Measurements from ENCODE around the gene PSTPIP1. TPM values are rescaled to one million over a fixed set of nuclear protein-coding genes. Genes with fewer than 3 reads are reported as not detected.

Gene PSTPIP1
- total RNA-seq, 6 experiments from 2014 or later = 1.2 to 4.9 (median 2.2) TPM

- Histone ChIP-seq H3K4me3 (no peak overlapping the region), H3K36me3 (no peaks in the 10 kb centered on the region), H3K9me3 (no peaks in the 10 kb centered on the region), H3K27ac (no peak overlapping the region), H3K27me3 (no peaks in the 10 kb centered on the region), H3K4me1 (no peaks in the 10 kb centered on the region)
- ATAC-seq = peak; percentile 36 to 55 (median 46)
- intact Hi-C loops (cut with DNase I) = no loop called here
- peak in 1 of 3 donors; percentile 64 for DNase-seq
- no peak for TF ChIP-seq POLR2A (IDR thresholded peaks at IDR 0.05)
- no peak for TF ChIP-seq CTCF (IDR thresholded peaks at IDR 0.05)
- 56% methylated on average over 9 of the region's 23 CpGs for WGBS (ENCODE audit: insufficient coverage, low coverage, low lambda C conversion rate, missing lambda C conversion rate)
Measured at GRCh38 chr15:77014132-77015081, 19.5 kb downstream of the PSTPIP1 start.

DNA sequence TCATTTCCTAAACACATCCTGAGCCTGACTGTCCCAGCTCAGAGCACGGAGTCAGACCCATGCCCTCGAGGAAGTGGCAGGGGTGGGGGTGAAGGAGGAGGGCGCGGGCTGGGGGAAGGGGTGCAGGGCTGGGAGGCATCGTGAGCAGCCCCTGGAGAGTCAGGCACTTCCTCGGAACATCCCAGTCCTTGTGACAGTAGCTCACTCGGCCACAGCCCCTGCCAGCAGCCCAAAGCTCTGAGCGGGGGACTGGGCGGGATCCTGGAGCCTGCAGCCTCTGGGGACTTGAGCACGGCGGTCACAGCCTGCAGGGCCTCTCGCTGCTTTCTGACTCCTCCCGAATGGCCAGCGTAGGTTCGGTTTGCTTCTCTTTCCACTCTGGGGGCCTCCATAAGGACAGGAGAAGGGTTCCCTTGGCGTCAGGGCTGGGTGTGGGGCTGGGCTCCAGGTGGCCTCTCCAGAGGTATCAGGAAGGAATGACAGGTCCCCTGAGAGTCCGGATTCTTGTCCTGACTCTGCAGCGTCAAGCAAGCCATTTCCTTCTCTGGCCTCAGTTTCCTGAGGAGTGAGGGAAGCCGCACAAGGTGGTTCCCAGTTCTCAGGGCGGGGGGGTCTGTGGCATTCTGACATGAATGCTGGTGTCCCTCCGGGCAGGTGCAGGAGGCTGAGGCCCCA is 20.9 kb downstream of the PSTPIP1 start:
- ATAC-seq (no peak), DNase-seq (peak in 1 of 3 donors; percentile 35)
- Histone ChIP-seq H3K9me3 (no peaks in the 10 kb centered on the region), H3K4me1 (no peaks in the 10 kb centered on the region), H3K27ac (no peak overlapping the region), H3K36me3 (no peaks in the 10 kb centered on the region), H3K27me3 (no peaks in the 10 kb centered on the region), H3K4me3 (no peak overlapping the region)
- 31% methylated on average over 4 of the region's 21 CpGs for WGBS (ENCODE audit: insufficient coverage, low coverage, low lambda C conversion rate, missing lambda C conversion rate)
- no peak for TF ChIP-seq CTCF (IDR thresholded peaks at IDR 0.05)
- TF ChIP-seq POLR2A (IDR thresholded peaks at IDR 0.05) = no peak
- intact Hi-C loops (cut with DNase I) = no loop called here

GRCh38 chr15:77016321-77016695 is 21.4 kb downstream of the PSTPIP1 start:
- Histone ChIP-seq H3K4me1 (no peaks in the 10 kb centered on the region), H3K27me3 (no peaks in the 10 kb centered on the region), H3K9me3 (no peaks in the 10 kb centered on the region), H3K27ac (no peak overlapping the region), H3K4me3 (no peak overlapping the region), H3K36me3 (no peaks in the 10 kb centered on the region)
- TF ChIP-seq POLR2A (IDR thresholded peaks at IDR 0.05) (no peak), CTCF (IDR thresholded peaks at IDR 0.05) (no peak)
- intact Hi-C loops (cut with DNase I) = no loop called here
- ATAC-seq (no peak), DNase-seq (peak in 1 of 3 donors; percentile 15)
- WGBS (ENCODE audit: insufficient coverage, low coverage, low lambda C conversion rate, missing lambda C conversion rate) = no CpG with 5 or more reads among the region's 3 CpGs

DNA sequence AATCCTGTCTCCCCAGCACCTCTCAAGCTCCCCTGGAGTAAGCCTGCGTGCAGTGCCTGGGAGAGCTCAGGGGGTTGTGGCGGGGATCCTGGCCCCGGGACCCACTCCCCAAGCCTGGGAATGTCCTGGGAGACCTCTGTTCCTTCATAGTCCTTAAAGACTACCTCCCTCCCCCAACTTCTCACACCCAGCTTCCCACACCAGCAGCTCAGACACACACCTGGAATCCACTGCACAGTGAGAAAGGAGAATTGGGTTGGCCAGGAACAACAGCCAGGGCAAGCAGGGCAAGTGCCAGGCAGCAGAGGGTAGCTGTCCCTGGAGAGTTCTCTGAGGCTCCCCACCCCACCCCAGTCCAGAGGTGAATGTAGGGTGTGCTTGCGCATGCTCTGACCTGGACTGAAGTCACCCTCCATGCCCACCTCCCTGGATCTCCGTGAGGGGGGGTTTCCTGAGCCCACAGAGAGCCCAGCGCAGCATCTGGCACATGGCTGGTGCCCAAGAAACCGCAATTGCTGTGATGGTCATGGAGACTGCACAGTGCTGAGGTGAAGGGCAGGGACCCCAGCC is 22.2 kb downstream of the PSTPIP1 start:
- TF ChIP-seq CTCF (IDR thresholded peaks at IDR 0.05) (no peak), POLR2A (IDR thresholded peaks at IDR 0.05) (no peak)
- no peaks in the 10 kb centered on the region for H3K9me3 ChIP-seq
- WGBS (ENCODE audit: insufficient coverage, low coverage, low lambda C conversion rate, missing lambda C conversion rate) = 80% methylated on average over 1 of the region's 7 CpGs
- no peaks in the 10 kb centered on the region for H3K27me3 ChIP-seq
- no peak overlapping the region for H3K27ac ChIP-seq
- no peak overlapping the region for H3K4me3 ChIP-seq
- DNase-seq (peak in 1 of 3 donors; percentile 40), ATAC-seq (no peak)
- no peaks in the 10 kb centered on the region for H3K4me1 ChIP-seq
- no peaks in the 10 kb centered on the region for H3K36me3 ChIP-seq
- intact Hi-C loops (cut with DNase I) = no loop called here

Measured in right lobe of liver (tissue), 6 donors.